Omental fat pad (tissue), 4 donors: Measurements from ENCODE around the gene TPRN. TPM values are rescaled to one million over a fixed set of nuclear protein-coding genes. Genes with fewer than 3 reads are reported as not detected.
"Not testable (repeated sequence)": the region's sequence is repeated elsewhere in the genome, so short reads cannot be mapped to it uniquely, and the experiment has no call there.

Experiments used
- ATAC-seq: fragments of 150-250 bp; one replicate; pipeline ENCODE4 v1.9.1; 2016; ENCODE audit warnings: mild to moderate bottlenecking, moderate library complexity; ENCODE audit not compliant: low FRiP score
- DNase-seq: peaks from one replicate; pipeline ENCODE4 v3.0.0-alpha.2; 2019; ENCODE audit warnings: low spot score
- CTCF ChIP-seq, 3 donors: fragments of 450-650 bp; IDR thresholded peaks; one replicate each; pipeline ENCODE4 v1.5.1; 2016 to 2017; ENCODE audit warnings: antibody characterized with exemption in 3 of 3, mild to moderate bottlenecking in 3 of 3, moderate library complexity in 2 of 3
- total RNA-seq, 4 donors: library from RNA; depleted of rRNA; stranded (reverse); fragments of >200 nt; gene quantifications; one replicate each; pipeline ENCODE4 v1.1.0, GENCODE V29; 2016

The TPRN gene
- total RNA-seq, 4 donors from 2014 or later, result 3.6 to 6.5 (median 4.9) TPM

- no peak for TF ChIP-seq CTCF (IDR thresholded peaks at IDR 0.05)
- DNase-seq, result no peak
Observed at GRCh38 chr9:137243626-137244485, 43.3 kb upstream of the TPRN start.

GRCh38 chr9:137243266-137243625, 42.7 kb upstream of the TPRN start:
- DNase-seq, result not testable (repeated sequence)

More at GRCh38 chr9:137243626-137244485, 43.3 kb upstream of the TPRN start:
- no peak for ATAC-seq

DNA sequence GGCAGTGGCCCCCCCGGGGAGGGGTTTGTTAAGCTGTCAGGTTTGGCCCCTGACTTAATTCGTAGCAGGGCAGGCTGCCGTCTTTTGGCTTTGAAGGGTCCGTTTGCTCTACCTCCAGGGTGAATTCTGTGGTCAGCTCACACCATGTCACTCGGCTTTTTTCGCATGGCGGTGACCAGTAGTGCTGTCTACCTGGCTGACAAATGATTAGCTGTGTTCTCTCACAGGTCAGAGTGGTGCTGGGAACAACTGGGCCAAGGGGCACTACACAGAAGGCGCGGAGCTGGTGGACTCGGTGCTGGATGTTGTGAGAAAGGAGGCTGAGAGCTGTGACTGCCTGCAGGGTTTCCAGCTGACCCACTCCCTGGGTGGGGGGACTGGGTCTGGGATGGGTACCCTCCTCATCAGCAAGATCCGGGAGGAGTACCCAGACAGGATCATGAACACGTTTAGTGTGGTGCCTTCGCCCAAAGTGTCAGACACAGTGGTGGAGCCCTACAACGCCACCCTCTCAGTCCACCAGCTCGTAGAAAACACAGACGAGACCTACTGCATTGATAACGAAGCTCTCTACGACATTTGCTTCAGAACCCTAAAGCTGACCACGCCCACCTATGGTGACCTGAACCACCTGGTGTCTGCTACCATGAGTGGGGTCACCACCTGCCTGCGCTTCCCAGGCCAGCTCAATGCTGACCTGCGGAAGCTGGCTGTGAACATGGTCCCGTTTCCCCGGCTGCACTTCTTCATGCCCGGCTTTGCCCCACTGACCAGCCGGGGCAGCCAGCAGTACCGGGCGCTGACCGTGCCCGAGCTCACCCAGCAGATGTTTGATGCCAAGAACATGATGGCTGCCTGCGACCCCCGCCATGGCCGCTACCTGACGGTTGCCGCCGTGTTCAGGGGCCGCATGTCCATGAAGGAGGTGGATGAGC, 42.0 kb upstream of the TPRN start:
- no peak for TF ChIP-seq CTCF (IDR thresholded peaks at IDR 0.05)
- ATAC-seq, result no peak
- no peak for DNase-seq

More at GRCh38 chr9:137243266-137243625, 42.7 kb upstream of the TPRN start:
- ATAC-seq, result not testable (repeated sequence)

DNA sequence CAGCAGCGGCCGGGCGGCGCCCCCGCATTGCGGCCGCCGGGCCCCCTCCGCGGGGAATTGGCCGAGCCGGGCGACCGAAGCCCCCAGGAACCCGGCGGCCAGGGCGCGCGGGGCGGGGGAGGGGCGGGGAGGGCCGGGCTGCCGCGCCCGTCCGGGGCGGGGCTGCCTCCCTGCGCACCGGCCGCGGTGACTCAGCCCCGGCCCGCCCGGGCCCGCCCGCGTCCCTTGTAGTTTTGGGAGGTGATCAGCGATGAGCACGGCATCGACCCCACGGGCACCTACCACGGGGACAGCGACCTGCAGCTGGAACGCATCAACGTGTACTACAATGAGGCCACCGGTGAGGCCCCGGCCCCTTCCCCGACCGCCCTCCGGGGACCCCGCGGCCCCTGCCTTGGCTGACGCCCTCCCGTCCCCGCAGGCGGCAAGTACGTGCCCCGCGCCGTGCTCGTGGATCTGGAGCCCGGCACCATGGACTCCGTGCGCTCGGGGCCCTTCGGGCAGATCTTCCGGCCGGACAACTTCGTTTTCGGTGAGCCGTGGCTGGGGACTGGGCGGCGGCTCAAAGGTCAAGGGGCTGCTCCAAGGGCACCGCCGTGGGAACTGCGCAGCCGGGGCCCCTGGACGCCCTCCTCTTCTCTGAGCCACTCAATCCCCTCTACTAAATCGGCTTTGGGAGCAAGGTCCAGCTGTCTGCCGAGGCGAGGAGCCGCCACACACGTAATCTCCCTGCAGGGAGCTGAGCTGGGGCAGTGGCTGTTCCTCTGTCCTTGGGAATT, 41.1 kb upstream of the TPRN start:
- DNase-seq (peak; percentile 36), ATAC-seq (peak; percentile 39)
- no peak for TF ChIP-seq CTCF (IDR thresholded peaks at IDR 0.05)

- no peak for TF ChIP-seq CTCF (IDR thresholded peaks at IDR 0.05)
- ATAC-seq (peak; percentile 86), DNase-seq (peak; percentile 86)
Observed at GRCh38 chr9:137240841-137241489, 40.4 kb upstream of the TPRN start, which contains the start of gene TUBB4B. TSS of gene TUBB4B (plus strand) at chr9:137241287. CDS start at chr9:137241361, 74 bp downstream.

DNA sequence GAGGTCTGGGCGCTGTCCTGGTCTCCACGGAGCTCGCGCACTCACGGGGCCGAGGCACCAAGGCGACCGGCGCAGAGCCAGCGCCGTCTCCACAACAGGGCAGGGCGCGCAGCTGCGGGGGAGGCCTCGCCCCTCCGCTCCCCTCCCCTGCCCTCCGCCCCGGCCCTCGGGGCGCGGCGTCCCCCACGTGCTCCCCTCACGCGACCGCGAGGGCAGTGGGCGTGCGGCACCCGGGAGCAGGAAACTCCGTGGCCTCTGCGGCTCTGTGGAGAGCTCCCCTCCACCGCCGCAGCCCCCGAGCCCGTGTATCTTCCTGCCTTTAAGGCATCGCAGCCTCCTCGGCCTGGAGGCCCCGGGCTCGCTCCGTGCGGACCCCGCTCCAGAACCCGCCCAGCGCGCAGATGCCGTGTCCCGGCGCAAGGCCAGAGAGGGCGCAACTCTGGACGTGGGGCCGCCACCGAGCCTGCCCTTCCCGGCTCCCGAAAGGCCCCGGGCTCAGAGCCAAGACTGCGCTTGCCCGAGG, 39.8 kb upstream of the TPRN start:
- TF ChIP-seq CTCF (IDR thresholded peaks at IDR 0.05), result no peak
- DNase-seq, result peak; percentile 32
- peak; percentile 28 for ATAC-seq

GRCh38 chr9:137239541-137240200, 39.1 kb upstream of the TPRN start:
- DNase-seq, ATAC-seq: not testable (repeated sequence)
